Measurements from ENCODE around the gene ZNF438.
"Not testable (repeated sequence)": the region's sequence is repeated elsewhere in the genome, so short reads cannot be mapped to it uniquely, and the experiment has no call there.

DNA sequence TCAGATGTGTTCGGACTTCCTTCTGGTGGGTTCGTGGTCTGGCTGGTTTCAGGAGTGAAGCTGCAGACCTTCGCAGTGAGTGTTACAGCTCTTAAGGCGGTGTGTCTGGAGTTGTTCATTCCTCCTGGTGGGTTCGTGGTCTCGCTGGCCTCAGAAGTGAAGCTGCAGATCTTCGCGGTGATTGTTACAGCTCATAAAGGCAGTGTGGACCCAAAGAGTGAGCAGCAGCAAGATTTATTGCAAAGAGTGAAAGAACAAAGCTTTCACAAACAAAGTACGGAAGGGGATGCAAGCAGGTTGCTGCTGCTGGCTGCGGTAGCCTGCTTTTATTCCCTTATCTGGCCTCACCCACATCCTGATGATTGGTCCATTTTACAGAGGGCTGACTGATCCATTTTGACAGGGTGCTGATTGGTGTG is 102.3 kb downstream of the ZNF438 start:
- TF ChIP-seq, protein P1, sequence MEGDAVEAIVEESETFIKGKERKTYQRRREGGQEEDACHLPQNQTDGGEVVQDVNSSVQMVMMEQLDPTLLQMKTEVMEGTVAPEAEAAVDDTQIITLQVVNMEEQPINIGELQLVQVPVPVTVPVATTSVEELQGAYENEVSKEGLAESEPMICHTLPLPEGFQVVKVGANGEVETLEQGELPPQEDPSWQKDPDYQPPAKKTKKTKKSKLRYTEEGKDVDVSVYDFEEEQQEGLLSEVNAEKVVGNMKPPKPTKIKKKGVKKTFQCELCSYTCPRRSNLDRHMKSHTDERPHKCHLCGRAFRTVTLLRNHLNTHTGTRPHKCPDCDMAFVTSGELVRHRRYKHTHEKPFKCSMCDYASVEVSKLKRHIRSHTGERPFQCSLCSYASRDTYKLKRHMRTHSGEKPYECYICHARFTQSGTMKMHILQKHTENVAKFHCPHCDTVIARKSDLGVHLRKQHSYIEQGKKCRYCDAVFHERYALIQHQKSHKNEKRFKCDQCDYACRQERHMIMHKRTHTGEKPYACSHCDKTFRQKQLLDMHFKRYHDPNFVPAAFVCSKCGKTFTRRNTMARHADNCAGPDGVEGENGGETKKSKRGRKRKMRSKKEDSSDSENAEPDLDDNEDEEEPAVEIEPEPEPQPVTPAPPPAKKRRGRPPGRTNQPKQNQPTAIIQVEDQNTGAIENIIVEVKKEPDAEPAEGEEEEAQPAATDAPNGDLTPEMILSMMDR (IDR thresholded peaks at IDR 0.05), result not testable (repeated sequence)
- TF ChIP-seq POLR2A (IDR thresholded peaks at IDR 0.05), result not testable (repeated sequence)
